K562 (cell line): ENCODE data around the gene MED16. TPM values are rescaled to one million over a fixed set of nuclear protein-coding genes. Genes with fewer than 3 reads are reported as not detected.

ENCODE experiments used
- FOXA3 ChIP-seq, 2 experiments: fragments of 450-650 bp in 1 of 2; sonication (generic) in 1 of 2; formaldehyde crosslinking; IDR thresholded peaks in 1 of 2; conservative IDR thresholded peaks in 1 of 2; 2 replicates each; pipeline versions ENCODE4 v1.4.0 to v1.8.0; 2020 to 2022; ENCODE audit warnings: mild to moderate bottlenecking in 2 of 2, missing genetic modification reagents in 1 of 2
- MBD2 ChIP-seq: sonication (generic); IDR thresholded peaks from 2 replicates; pipeline ENCODE4 v1.6.1; 2016; ENCODE audit warnings: low read depth, borderline replicate concordance
- MTF1 ChIP-seq: fragments of 250-450 bp; sonication (Bioruptor Pico); IDR thresholded peaks from 2 replicates; pipeline ENCODE4 v1.9.0; 2021; ENCODE audit warnings: moderate library complexity, mild to moderate bottlenecking, inconsistent platforms, borderline replicate concordance
- POLR2G ChIP-seq: fragments of 200-400 bp; formaldehyde crosslinking; IDR thresholded peaks from 2 replicates; pipeline ENCODE4 v1.6.1; 2017; ENCODE audit warnings: low read depth, mild to moderate bottlenecking, antibody characterized with exemption, low read length, moderate library complexity
- RB1 ChIP-seq: fragments of 450-650 bp; IDR thresholded peaks from 2 replicates; pipeline ENCODE4 v1.6.1; 2017; ENCODE audit warnings: low read depth, mild to moderate bottlenecking
- RBM15 ChIP-seq: fragments of 200-400 bp; formaldehyde crosslinking; IDR thresholded peaks from 2 replicates; pipeline ENCODE4 v1.6.1; 2018; ENCODE audit warnings: mild to moderate bottlenecking, low read length, moderate library complexity; ENCODE audit not compliant: insufficient read depth
- SMAD1 ChIP-seq: fragments of 150-350 bp; IDR thresholded peaks from 2 replicates; pipeline ENCODE4 v1.6.1; 2014; ENCODE audit warnings: low read length, low read depth; ENCODE audit not compliant: partially characterized antibody
- polyA plus RNA-seq, 8 experiments: library from polyadenylated mRNA; depleted of rRNA in 4 of 8; stranded (reverse) in 5 of 8; unstranded in 3 of 8; fragments of >200 nt; fragmentation: Nextera tagmentation in 2 of 8; fragmentation: Illumina TruSeq in 1 of 8; extraction: Ambion mirVana in 2 of 8; extraction: Trizol in 1 of 8; gene quantifications; 2 replicates each; pipeline versions ENCODE4 v1.2.1 to v1.2.3, GENCODE V29; 2011 to 2014; ENCODE audit warnings: inconsistent platforms in 1 of 8, missing spikeins in 1 of 8
- total RNA-seq, 7 experiments: library from RNA; depleted of rRNA in 6 of 7; stranded (reverse); fragments of >200 nt in 6 of 7; fragmentation: Illumina TruSeq in 2 of 7; extraction: Trizol in 2 of 7; gene quantifications; 2 replicates each; pipeline versions ENCODE4 v1.2.1 to v1.2.3, GENCODE V29; 2011 to 2021; ENCODE audit warnings: low replicate concordance in 1 of 7
- TF ChIP-seq, protein P1 (sequence below), 3 experiments: fragments of 200-800 bp in 1 of 3; sonication (Bioruptor generic) in 1 of 3; sonication (generic) in 1 of 3; formaldehyde crosslinking in 1 of 3; IDR thresholded peaks; 2 replicates each; pipeline versions ENCODE4 v1.6.1 to v1.8.0; 2016 to 2022; ENCODE audit warnings: mild to moderate bottlenecking in 2 of 3, missing compliant biosample characterization in 2 of 3, missing genetic modification characterization in 2 of 3, missing genetic modification reagents in 1 of 3
- TF ChIP-seq, protein P2 (sequence below): fragments of 450-650 bp; conservative IDR thresholded peaks from 2 replicates; pipeline ENCODE4 v1.6.1; 2016; ENCODE audit warnings: missing genetic modification characterization, low read depth, mild to moderate bottlenecking, missing compliant biosample characterization, moderate library complexity
- TF ChIP-seq, protein P3 (sequence below), 2 experiments: fragments of 450-650 bp; IDR thresholded peaks; 2 replicates each; pipeline ENCODE4 v1.6.1; 2016; ENCODE audit warnings: mild to moderate bottlenecking in 2 of 2, borderline replicate concordance in 1 of 2, low read depth in 1 of 2, moderate library complexity in 1 of 2
- TF ChIP-seq, protein P4 (sequence below), 2 experiments: fragments of 450-650 bp in 1 of 2; sonication (generic) in 1 of 2; formaldehyde crosslinking in 1 of 2; IDR thresholded peaks in 1 of 2; conservative IDR thresholded peaks in 1 of 2; 2 replicates each; pipeline versions ENCODE4 v1.6.1 to v1.8.1; 2016 to 2023; ENCODE audit warnings: mild to moderate bottlenecking in 2 of 2, moderate library complexity in 2 of 2, inconsistent platforms in 1 of 2, missing genetic modification reagents in 1 of 2

The MED16 gene
- total and polyA plus RNA-seq, 9 of the 15 experiments (the other 6 are each of a cell fraction or from before 2014, with no cell fraction given): 0.89 to 59.9 (median 8.6) TPM

DNA sequence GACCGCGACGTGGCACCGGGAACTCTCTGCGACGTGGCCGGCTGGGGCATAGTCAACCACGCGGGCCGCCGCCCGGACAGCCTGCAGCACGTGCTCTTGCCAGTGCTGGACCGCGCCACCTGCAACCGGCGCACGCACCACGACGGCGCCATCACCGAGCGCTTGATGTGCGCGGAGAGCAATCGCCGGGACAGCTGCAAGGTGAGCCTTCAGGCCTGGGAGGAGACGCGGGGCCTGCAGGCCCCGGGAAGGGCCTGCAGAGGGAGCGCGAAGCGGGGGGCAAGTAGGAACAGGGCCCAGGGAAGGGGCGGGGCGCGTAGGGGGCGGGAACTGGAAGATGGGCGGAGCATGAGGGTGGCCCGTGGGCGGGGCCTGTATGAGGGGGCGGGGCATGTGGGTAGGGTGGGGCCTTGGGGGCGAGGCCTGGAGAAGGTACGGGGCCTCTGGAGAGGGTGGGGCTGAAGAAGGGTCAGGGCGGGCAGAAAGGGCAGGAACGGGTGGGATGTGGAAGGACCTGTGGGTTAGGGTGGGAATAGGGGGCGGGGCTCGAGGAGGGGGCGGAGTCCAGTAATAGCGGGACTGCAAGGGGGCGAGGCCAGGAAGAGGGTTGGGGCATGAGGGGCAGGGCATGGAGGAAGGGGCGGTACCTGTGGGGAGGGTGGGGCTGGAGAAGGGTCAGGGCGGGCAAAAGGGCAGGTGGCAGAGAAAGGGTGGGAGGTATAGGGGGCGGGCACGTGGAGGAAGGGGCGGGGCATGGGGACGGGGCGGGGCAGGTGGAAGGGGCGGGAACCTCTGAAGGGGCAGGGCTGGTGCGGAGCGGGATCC is 31.0 kb downstream of the MED16 start (continued):
- TF ChIP-seq, protein P1, sequence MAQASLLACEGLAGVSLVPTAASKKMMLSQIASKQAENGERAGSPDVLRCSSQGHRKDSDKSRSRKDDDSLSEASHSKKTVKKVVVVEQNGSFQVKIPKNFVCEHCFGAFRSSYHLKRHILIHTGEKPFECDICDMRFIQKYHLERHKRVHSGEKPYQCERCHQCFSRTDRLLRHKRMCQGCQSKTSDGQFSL (CRISPR knock-in tag; IDR thresholded peaks at IDR 0.05): peak; percentile 76
- TF ChIP-seq, protein P1 (tag; IDR thresholded peaks at IDR 0.05): no peak
- TF ChIP-seq, protein P2, sequence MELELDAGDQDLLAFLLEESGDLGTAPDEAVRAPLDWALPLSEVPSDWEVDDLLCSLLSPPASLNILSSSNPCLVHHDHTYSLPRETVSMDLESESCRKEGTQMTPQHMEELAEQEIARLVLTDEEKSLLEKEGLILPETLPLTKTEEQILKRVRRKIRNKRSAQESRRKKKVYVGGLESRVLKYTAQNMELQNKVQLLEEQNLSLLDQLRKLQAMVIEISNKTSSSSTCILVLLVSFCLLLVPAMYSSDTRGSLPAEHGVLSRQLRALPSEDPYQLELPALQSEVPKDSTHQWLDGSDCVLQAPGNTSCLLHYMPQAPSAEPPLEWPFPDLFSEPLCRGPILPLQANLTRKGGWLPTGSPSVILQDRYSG: peak; percentile 50; the same call in 1 of the 2 replicates
- TF ChIP-seq SMAD1: no peak
- TF ChIP-seq, protein P3, sequence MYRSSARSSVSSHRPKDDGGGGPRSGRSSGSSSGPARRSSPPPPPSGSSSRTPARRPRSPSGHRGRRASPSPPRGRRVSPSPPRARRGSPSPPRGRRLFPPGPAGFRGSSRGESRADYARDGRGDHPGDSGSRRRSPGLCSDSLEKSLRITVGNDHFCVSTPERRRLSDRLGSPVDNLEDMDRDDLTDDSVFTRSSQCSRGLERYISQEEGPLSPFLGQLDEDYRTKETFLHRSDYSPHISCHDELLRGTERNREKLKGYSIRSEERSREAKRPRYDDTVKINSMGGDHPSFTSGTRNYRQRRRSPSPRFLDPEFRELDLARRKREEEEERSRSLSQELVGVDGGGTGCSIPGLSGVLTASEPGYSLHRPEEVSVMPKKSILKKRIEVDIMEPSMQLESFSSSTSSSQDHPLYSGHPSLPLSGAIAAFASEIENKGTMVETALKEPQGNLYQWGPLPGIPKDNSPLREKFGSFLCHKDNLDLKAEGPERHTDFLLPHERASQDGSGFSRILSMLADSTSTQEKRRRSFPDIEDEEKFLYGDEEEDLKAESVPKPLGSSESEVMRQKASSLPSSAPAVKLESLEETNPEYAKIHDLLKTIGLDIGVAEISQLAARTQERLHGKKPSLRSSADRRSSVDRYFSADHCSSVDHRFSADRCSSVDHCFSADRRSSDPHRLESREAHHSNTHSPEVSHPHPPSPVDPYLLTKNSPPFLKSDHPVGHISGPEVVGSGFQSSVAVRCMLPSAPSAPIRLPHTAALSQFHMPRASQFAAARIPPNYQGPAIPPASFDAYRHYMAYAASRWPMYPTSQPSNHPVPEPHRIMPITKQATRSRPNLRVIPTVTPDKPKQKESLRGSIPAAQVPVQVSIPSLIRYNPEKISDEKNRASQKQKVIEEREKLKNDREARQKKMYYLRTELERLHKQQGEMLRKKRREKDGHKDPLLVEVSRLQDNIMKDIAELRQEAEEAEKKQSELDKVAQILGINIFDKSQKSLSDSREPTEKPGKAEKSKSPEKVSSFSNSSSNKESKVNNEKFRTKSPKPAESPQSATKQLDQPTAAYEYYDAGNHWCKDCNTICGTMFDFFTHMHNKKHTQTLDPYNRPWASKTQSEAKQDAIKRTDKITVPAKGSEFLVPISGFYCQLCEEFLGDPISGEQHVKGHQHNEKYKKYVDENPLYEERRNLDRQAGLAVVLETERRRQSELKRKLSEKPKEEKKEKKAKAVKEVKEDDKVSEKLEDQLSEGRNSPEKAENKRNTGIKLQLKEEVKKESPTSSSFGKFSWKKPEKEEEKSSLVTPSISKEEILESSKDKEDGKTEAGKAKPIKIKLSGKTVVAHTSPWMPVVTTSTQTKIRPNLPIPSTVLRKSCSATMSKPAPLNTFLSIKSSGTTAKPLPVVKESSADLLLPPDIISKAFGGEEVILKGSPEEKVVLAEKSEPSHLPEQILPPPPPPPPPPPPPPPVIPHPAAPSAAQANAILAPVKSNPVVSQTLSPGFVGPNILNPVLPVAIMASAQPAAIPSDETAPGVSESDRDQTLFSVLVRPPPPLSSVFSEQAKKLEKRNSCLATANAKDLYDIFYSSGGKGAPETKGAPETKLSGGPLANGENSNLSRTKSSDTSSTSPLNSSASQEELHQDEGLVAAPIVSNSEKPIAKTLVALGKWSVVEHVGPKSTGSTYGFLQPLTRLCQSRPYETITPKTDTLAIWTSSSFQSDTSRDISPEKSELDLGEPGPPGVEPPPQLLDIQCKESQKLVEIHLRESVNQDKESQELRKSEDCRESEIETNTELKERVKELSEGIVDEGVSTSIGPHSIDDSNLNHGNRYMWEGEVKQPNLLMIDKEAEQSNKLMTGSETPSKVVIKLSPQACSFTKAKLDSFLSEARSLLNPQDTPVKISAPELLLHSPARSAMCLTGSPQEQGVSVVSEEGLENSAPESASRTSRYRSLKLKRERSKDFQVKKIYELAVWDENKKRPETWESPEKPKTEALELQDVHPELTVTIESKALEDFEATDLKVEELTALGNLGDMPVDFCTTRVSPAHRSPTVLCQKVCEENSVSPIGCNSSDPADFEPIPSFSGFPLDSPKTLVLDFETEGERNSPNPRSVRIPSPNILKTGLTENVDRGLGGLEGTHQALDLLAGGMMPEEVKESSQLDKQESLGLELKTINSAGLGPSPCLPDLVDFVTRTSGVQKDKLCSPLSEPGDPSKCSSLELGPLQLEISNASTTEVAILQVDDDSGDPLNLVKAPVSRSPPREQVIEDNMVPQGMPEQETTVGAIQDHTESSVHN (IDR thresholded peaks at IDR 0.05; ENCODE audit: borderline replicate concordance in 1 of 2, low read depth in 1 of 2): no peak
- TF ChIP-seq MBD2: 0 out of 2 replicates have a peak, but pooled peaks have one; percentile 38
- TF ChIP-seq RB1: peak; percentile 54; the same call in 1 of the 2 replicates
- 0 out of 4 replicates have a peak, but pooled peaks of 1 of the 2 experiments have one; percentile 41 for TF ChIP-seq FOXA3 (CRISPR knock-in tag; conservative IDR thresholded peaks at IDR 0.05 in 1 of 2, IDR thresholded peaks at IDR 0.05 in 1 of 2)
- peak; percentile 80 for TF ChIP-seq POLR2G
- no peak for TF ChIP-seq RBM15
- TF ChIP-seq, protein P4, sequence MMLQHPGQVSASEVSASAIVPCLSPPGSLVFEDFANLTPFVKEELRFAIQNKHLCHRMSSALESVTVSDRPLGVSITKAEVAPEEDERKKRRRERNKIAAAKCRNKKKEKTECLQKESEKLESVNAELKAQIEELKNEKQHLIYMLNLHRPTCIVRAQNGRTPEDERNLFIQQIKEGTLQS (IDR thresholded peaks at IDR 0.05): no peak
- TF ChIP-seq, protein P4 (CRISPR knock-in tag; conservative IDR thresholded peaks at IDR 0.05): no peak
- no peak for TF ChIP-seq MTF1 (CRISPR knock-in tag)
